Keratinocyte (primary cell): ENCODE results near the gene RPL26.

Experiments
- EZH2 ChIP-seq: IDR thresholded peaks from one replicate; pipeline ENCODE4 v1.6.1; 2012; ENCODE audit warnings: inconsistent platforms, mild to moderate bottlenecking, low read length, moderate library complexity
- TF ChIP-seq, protein P1 (sequence below), 3 experiments: IDR thresholded peaks in 1 of 3; conservative IDR thresholded peaks in 1 of 3; optimal IDR thresholded peaks in 1 of 3; 2 replicates in 2 of 3; 3 replicates in 1 of 3; pipeline versions ENCODE3 to v1.5.1; 2011; ENCODE audit warnings: low read length in 3 of 3, mild to moderate bottlenecking in 3 of 3, moderate library complexity in 2 of 3, control low read depth in 1 of 3, inconsistent platforms in 1 of 3; ENCODE audit not compliant: insufficient read depth in 2 of 3; ENCODE audit errors: extremely low read depth in 1 of 3

DNA sequence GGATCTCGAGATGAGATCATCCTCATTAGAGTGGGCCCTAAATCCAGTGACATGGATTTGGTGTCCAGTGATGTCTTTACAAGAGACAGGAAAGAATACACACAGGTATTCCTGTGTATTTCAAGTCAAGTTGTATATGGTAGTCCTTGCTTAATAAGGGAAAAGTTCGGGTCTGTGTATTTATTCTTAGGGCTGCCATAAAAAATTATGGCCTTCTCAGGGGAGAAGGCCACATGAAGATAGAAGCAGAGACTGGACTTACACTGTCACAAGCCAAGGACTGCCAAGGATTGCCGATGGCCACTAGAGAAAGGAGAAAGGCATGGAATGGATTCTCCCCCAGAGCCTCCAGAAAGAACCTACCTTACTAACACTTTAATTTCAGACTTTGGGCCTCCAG lies 14.8 kb downstream of the RPL26 start:
- TF ChIP-seq, protein P1, sequence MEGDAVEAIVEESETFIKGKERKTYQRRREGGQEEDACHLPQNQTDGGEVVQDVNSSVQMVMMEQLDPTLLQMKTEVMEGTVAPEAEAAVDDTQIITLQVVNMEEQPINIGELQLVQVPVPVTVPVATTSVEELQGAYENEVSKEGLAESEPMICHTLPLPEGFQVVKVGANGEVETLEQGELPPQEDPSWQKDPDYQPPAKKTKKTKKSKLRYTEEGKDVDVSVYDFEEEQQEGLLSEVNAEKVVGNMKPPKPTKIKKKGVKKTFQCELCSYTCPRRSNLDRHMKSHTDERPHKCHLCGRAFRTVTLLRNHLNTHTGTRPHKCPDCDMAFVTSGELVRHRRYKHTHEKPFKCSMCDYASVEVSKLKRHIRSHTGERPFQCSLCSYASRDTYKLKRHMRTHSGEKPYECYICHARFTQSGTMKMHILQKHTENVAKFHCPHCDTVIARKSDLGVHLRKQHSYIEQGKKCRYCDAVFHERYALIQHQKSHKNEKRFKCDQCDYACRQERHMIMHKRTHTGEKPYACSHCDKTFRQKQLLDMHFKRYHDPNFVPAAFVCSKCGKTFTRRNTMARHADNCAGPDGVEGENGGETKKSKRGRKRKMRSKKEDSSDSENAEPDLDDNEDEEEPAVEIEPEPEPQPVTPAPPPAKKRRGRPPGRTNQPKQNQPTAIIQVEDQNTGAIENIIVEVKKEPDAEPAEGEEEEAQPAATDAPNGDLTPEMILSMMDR (optimal IDR thresholded peaks at IDR 0.05 in 1 of 3, IDR thresholded peaks at IDR 0.05 in 1 of 3, conservative IDR thresholded peaks at IDR 0.05 in 1 of 3; ENCODE audit: extremely low read depth in 1 of 3, insufficient read depth in 2 of 3, low read length in 3 of 3), result no peak
- TF ChIP-seq EZH2, result no peak
